Spleen (tissue), 7 donors: Measurements from ENCODE around the gene AP4M1.

Experiments
- POLR2A ChIP-seq, 3 donors: fragments of 450-650 bp; IDR thresholded peaks; one replicate each; pipeline ENCODE4 v1.5.1; 2017; ENCODE audit warnings: antibody characterized with exemption in 3 of 3, mild to moderate bottlenecking in 1 of 3
- POLR2AphosphoS5 ChIP-seq, 3 donors: sonication (generic); formaldehyde crosslinking; IDR thresholded peaks; one replicate each; pipeline ENCODE4 v1.5.1; 2017; ENCODE audit warnings: antibody characterized with exemption in 3 of 3
- TF ChIP-seq, protein P1 (sequence below), 11 experiments: fragments of 200-600 bp in 7 of 11; fragments of 450-650 bp in 4 of 11; sonication (generic) in 4 of 11; IDR thresholded peaks in 8 of 11; conservative IDR thresholded peaks in 3 of 11; 1 replicate in 7 of 11; 2 replicates in 4 of 11; pipeline versions ENCODE4 v1.4.0 to v1.8.0; 2016 to 2021; ENCODE audit warnings: antibody characterized with exemption in 11 of 11, inconsistent platforms in 4 of 11, mild to moderate bottlenecking in 1 of 11
- donor health status: DM: no; HTN: no; CAD: no; lungs with moderate emphysema.
- donor health status: DM: no; HTN: no; CAD: no.
- donor health status: DM: no; HTN: no; CAD: no.

DNA sequence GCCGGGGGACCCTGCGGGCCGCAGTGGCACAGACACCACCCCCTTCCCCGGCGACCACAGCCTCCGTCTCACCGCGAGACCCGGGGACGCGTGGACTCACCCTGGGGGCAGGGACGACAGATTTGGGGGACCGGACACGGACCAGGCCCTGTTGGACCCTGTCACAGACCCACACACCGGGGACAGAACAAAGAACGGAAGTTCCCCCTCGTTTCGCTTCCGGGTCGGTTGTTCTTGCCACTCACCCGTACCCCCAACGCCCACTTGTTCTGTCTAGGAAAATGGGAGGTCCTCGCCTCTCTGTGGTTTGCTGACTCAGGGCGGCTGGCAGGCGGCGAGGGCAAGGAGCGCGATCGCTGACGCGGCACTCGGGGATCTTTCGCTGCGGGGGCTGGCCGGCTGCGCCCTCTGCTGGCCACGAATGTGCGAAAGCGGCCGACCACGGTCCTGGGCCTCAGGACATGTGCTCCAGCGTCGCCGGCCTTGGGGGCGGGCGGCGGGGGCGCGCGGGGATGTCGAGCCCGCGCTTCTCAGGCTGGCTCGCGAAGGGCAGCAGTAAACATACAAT, 19.8 kb upstream of the AP4M1 start, which contains the start of gene ZNF3:
- TF ChIP-seq POLR2AphosphoS5 (IDR thresholded peaks at IDR 0.05) (peak; percentile 94 to 98 (median 95)), POLR2A (IDR thresholded peaks at IDR 0.05) (peak in 1 of 3 donors; percentile 60)
- TF ChIP-seq, protein P1, sequence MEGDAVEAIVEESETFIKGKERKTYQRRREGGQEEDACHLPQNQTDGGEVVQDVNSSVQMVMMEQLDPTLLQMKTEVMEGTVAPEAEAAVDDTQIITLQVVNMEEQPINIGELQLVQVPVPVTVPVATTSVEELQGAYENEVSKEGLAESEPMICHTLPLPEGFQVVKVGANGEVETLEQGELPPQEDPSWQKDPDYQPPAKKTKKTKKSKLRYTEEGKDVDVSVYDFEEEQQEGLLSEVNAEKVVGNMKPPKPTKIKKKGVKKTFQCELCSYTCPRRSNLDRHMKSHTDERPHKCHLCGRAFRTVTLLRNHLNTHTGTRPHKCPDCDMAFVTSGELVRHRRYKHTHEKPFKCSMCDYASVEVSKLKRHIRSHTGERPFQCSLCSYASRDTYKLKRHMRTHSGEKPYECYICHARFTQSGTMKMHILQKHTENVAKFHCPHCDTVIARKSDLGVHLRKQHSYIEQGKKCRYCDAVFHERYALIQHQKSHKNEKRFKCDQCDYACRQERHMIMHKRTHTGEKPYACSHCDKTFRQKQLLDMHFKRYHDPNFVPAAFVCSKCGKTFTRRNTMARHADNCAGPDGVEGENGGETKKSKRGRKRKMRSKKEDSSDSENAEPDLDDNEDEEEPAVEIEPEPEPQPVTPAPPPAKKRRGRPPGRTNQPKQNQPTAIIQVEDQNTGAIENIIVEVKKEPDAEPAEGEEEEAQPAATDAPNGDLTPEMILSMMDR (IDR thresholded peaks at IDR 0.05 in 8 of 11, conservative IDR thresholded peaks at IDR 0.05 in 3 of 11) = peak; percentile 94 to 99 (median 96)
